Tibial nerve (tissue), 4 donors: ENCODE results near the gene SGPP1. TPM values are rescaled to one million over a fixed set of nuclear protein-coding genes. Genes with fewer than 3 reads are reported as not detected.

Experiments
- DNase-seq, 2 donors: peaks; one replicate each; pipeline ENCODE4 v3.0.0-alpha.2; 2019; ENCODE audit warnings: low spot score in 2 of 2
- H3K27ac ChIP-seq, 4 donors: fragments of 200-600 bp; sonication (generic) in 3 of 4; one replicate each; pipeline ENCODE4 v1.5.1; 2017 to 2019; ENCODE audit warnings: mild to moderate bottlenecking in 1 of 4
- H3K27me3 ChIP-seq, 2 donors: fragments of 200-600 bp; sonication (generic) in 1 of 2; one replicate each; pipeline versions ENCODE4 v1.5.1 to v1.6.0; 2017 to 2019
- H3K36me3 ChIP-seq, 3 donors: fragments of 200-600 bp; sonication (generic); one replicate each; pipeline ENCODE4 v1.5.1; 2018 to 2019
- H3K4me1 ChIP-seq, 4 donors: fragments of 200-600 bp; sonication (generic) in 3 of 4; one replicate each; pipeline ENCODE4 v1.5.1; 2017 to 2019
- H3K4me3 ChIP-seq, 4 donors: fragments of 200-600 bp; sonication (generic) in 3 of 4; one replicate each; pipeline ENCODE4 v1.5.1; 2017 to 2019; ENCODE audit warnings: mild to moderate bottlenecking in 1 of 4, moderate library complexity in 1 of 4
- H3K9me3 ChIP-seq, 4 donors: fragments of 200-600 bp; sonication (generic) in 3 of 4; one replicate each; pipeline ENCODE4 v1.5.1; 2017 to 2019
- CTCF ChIP-seq, 5 experiments: fragments of 200-600 bp in 3 of 5; fragments of 450-650 bp in 2 of 5; sonication (generic) in 3 of 5; IDR thresholded peaks; one replicate each; pipeline ENCODE4 v1.5.1; 2016 to 2019; ENCODE audit warnings: antibody characterized with exemption in 5 of 5, mild to moderate bottlenecking in 3 of 5, moderate library complexity in 2 of 5
- EP300 ChIP-seq, 2 donors: sonication (generic); formaldehyde crosslinking; IDR thresholded peaks; one replicate each; pipeline ENCODE4 v1.6.1; 2017; ENCODE audit warnings: antibody characterized with exemption in 2 of 2, mild to moderate bottlenecking in 1 of 2
- POLR2A ChIP-seq, 2 donors: fragments of 450-650 bp; IDR thresholded peaks; one replicate each; pipeline ENCODE4 v1.6.1; 2017; ENCODE audit warnings: antibody characterized with exemption in 2 of 2, mild to moderate bottlenecking in 2 of 2, moderate library complexity in 2 of 2
- WGBS, 2 donors: methylation state at CpG; one replicate each; pipeline ENCODE4 v1.1.5; 2018; 5-methylcytosine and 5-hydroxymethylcytosine counted together
- total RNA-seq, 4 donors: library from RNA; depleted of rRNA; stranded (reverse); fragments of >200 nt; gene quantifications; one replicate each; pipeline ENCODE4 v1.1.0, GENCODE V29; 2016

Gene SGPP1
- total RNA-seq, 4 donors from 2014 or later: 31.2 to 43.5 (median 35.3) TPM

- WGBS, 2 donors: 76 to 79% methylated on average over 3 of the region's 3 CpGs
- H3K27me3 ChIP-seq: no peaks in the 10 kb centered on the region
- no peak for TF ChIP-seq EP300 (IDR thresholded peaks at IDR 0.05)
- no peak for TF ChIP-seq POLR2A (IDR thresholded peaks at IDR 0.05)
- no peak for TF ChIP-seq CTCF (IDR thresholded peaks at IDR 0.05)
Measured at GRCh38 chr14:63650256-63650952, 77.5 kb downstream of the SGPP1 start.

GRCh38 chr14:63647696-63648410 is 80.0 kb downstream of the SGPP1 start:
- peak overlapping the region in 1 of 4 donors; percentile 15 for H3K27ac ChIP-seq
- no peak for TF ChIP-seq CTCF (IDR thresholded peaks at IDR 0.05)
- no peak for TF ChIP-seq EP300 (IDR thresholded peaks at IDR 0.05)
- no peak for TF ChIP-seq POLR2A (IDR thresholded peaks at IDR 0.05)
- H3K36me3 ChIP-seq: peaks cover 0 to 9% (median 0%) of the 10 kb centered on the region in 3 donors
- no peaks in the 10 kb centered on the region for H3K9me3 ChIP-seq
- H3K27me3 ChIP-seq: no peaks in the 10 kb centered on the region
- DNase-seq: no peak
- no peak overlapping the region for H3K4me3 ChIP-seq
- WGBS, 2 donors: 69 to 78% methylated on average over 6 of the region's 6 CpGs
- H3K4me1 ChIP-seq: peaks cover 0 to 8% (median 1%) of the 10 kb centered on the region in 4 donors

More at GRCh38 chr14:63650256-63650952, 77.5 kb downstream of the SGPP1 start:
- DNase-seq: no peak
- Histone ChIP-seq H3K9me3 (no peaks in the 10 kb centered on the region), H3K27ac (peak overlapping the region in 3 of 4 donors; percentile 13 to 67 (median 61)), H3K36me3 (peaks cover 0 to 9% (median 0%) of the 10 kb centered on the region in 3 donors), H3K4me1 (no peaks in the 10 kb centered on the region), H3K4me3 (no peak overlapping the region)

GRCh38 chr14:63644741-63645140 is 83.1 kb downstream of the SGPP1 start:
- TF ChIP-seq POLR2A (IDR thresholded peaks at IDR 0.05): no peak
- no peak for TF ChIP-seq CTCF (IDR thresholded peaks at IDR 0.05)
- TF ChIP-seq EP300 (IDR thresholded peaks at IDR 0.05): no peak
- no peak for DNase-seq
- Histone ChIP-seq H3K9me3 (no peaks in the 10 kb centered on the region), H3K27ac (no peak overlapping the region), H3K36me3 (peaks cover 0 to 9% (median 0%) of the 10 kb centered on the region in 3 donors), H3K4me3 (no peak overlapping the region), H3K27me3 (no peaks in the 10 kb centered on the region), H3K4me1 (peaks cover 0 to 24% (median 7%) of the 10 kb centered on the region in 4 donors)
- 82 to 88% methylated on average over 2 of the region's 2 CpGs for WGBS, 2 donors

GRCh38 chr14:63642656-63643382 is 85.0 kb downstream of the SGPP1 start:
- TF ChIP-seq EP300 (IDR thresholded peaks at IDR 0.05) (no peak), POLR2A (IDR thresholded peaks at IDR 0.05) (no peak), CTCF (IDR thresholded peaks at IDR 0.05) (no peak)
- Histone ChIP-seq H3K27me3 (no peaks in the 10 kb centered on the region), H3K4me1 (peaks cover 0 to 29% (median 7%) of the 10 kb centered on the region in 4 donors), H3K9me3 (no peaks in the 10 kb centered on the region), H3K27ac (peak overlapping the region; percentile 83 to 98 (median 90)), H3K36me3 (no peaks in the 10 kb centered on the region), H3K4me3 (peak overlapping the region; percentile 33 to 81 (median 70))
- WGBS, 2 donors: 68 to 71% methylated on average over 8 of the region's 8 CpGs
- no peak for DNase-seq
